ENCODE measurements around the gene INSYN1. TPM values are rescaled to one million over a fixed set of nuclear protein-coding genes. Genes with fewer than 3 reads are reported as not detected.

The INSYN1 gene
- total and polyA plus RNA-seq, 10 of the 15 experiments (the other 5 are each of a cell fraction or from before 2014, with no cell fraction given) = not detected

DNA sequence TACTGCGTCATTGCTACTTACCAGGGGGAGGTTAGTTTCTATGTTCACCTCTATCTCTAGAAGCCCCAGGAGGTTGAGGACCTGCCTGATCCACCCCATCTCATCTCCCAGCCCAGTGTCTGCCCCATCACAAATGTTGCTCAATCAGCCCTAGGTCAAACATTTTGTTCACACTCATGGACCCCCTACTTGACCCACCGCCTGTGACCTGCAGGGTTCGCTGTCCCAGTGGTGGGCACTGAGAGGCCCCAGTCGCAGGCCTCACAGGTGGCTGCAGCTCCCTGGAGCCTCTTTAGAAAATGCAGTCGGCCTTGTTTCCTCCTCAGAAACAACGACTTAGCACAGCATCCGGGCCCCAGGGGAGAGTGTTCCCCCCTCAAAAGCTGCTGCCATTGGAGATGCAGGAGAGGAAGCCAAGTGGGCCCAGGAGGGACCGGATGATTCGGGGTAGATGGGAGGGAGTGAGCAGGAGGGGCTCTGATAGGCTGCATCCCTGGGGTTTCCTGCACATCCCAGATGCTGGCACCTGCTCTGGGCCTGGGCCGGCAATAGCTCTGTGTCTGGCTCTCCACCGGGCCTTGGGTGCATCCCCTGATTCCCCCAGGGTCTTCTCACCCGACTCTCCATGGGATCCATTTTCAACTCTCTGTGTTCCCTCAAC lies 18.4 kb upstream of the INSYN1 start (continued):
- TF ChIP-seq PRDM15 (CRISPR knock-in tag; IDR thresholded peaks at IDR 0.05) (no peak), ZNF384 (IDR thresholded peaks at IDR 0.05; ENCODE audit: borderline replicate concordance, low read depth, low read length) (no peak)

DNA sequence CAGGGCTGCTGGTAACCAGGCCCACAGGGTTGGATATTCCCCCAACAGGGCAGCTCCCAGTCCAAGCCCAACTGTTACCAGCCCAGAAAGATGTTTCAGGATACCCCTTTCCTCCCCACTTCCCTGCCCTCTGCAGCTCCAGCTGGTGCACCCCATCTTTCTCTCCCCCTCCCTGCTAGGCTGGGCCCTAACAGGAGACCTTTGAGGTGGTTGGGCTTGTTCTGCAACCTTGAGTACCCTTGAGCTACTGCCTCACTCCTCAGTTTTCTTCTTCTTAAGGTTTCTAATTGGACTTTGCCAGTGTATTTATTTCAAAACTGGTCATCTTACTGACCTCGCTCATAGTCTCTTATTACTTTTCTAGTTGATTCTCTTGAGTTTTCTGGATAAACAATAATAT lies 16.9 kb upstream of the INSYN1 start:
- no peak for TF ChIP-seq MEF2B (IDR thresholded peaks at IDR 0.05; ENCODE audit: partially characterized antibody, poor library complexity, severe bottlenecking)
- no peak for TF ChIP-seq SIX5 (IDR thresholded peaks at IDR 0.05; ENCODE audit: low read depth, low read length, severe bottlenecking)
- no peak for TF ChIP-seq CHD2 (IDR thresholded peaks at IDR 0.05; ENCODE audit: borderline replicate concordance, low read depth, low read length)
- Histone ChIP-seq H3K4me1 (ENCODE audit: control insufficient read depth, insufficient read depth, low read length) (no peaks in the 10 kb centered on the region), H2AFZ (ENCODE audit: control insufficient read depth, low read depth, low read length) (no peak overlapping the region), H3K4me3 (no peak overlapping the region), H4K20me1 (ENCODE audit: control insufficient read depth, insufficient read depth) (no peaks in the 10 kb centered on the region), H3K9me3 (replicated peaks; ENCODE audit: control insufficient read depth, insufficient read depth, low read length) (no peaks in the 10 kb centered on the region), H3K4me2 (ENCODE audit: control insufficient read depth, insufficient read depth) (no peak overlapping the region), H3K79me2 (ENCODE audit: control insufficient read depth, insufficient read depth, low read length) (no peaks in the 10 kb centered on the region), H3K27ac (ENCODE audit: control insufficient read depth, insufficient read depth) (no peak overlapping the region), H3K27me3 (replicated peaks in 1 of 2; ENCODE audit: control insufficient read depth in 2 of 2, insufficient read depth in 2 of 2, low read length in 1 of 2) (peaks cover 2 to 12% of the 10 kb centered on the region in 2 experiments), H3K9ac (ENCODE audit: control insufficient read depth, insufficient read depth, low read length) (no peak overlapping the region), H3K36me3 (ENCODE audit: control insufficient read depth in 2 of 2, insufficient read depth in 2 of 2, low read length in 1 of 2) (no peaks in the 10 kb centered on the region)
- POLR2A ChIA-PET = no interaction called here
- CTCF ChIA-PET = no interaction called here
- FAIRE-seq = no peak
- RAD21 ChIA-PET (ENCODE audit: unreplicated experiment) = no interaction called here
- in situ Hi-C loops (cut with MboI) (no loop called here), intact Hi-C loops (cut with micrococcal nuclease; ENCODE audit: unreplicated experiment) (no loop called here)
- DNase-seq (ENCODE audit: low read depth, low spot score) = no peak
- SMC1A ChIA-PET (ENCODE audit: uncharacterized antibody, unreplicated experiment) = no interaction called here
- WGBS (ENCODE audit: insufficient coverage, insufficient replicate concordance, low lambda C conversion rate, missing lambda C conversion rate) = 0% methylated on average over 1 of the region's 1 CpG
- BruUV-seq (replicated peaks) = no TSS peak
- ATAC-seq = no peak

Measured in GM12878 (cell line).